ENCODE measurements around the gene HECA. TPM values are rescaled to one million over a fixed set of nuclear protein-coding genes. Genes with fewer than 3 reads are reported as not detected.

Gene HECA
- total and polyA plus RNA-seq, 11 donors = 16.5 to 67.0 (median 47.9) TPM

GRCh38 chr6:139143111-139143510 is 8.2 kb downstream of the HECA start:
- Histone ChIP-seq H3K27ac (no peak overlapping the region), H3K4me3 (no peak overlapping the region), H3K27me3 (no peaks in the 10 kb centered on the region), H3K4me1 (peaks cover 7 to 82% (median 64%) of the 10 kb centered on the region in 12 donors), H3K36me3 (no peaks in the 10 kb centered on the region), H3K9me3 (peaks cover 0 to 4% (median 0%) of the 10 kb centered on the region in 12 donors)
- intact Hi-C loops (cut with DNase I) = no loop called here
- no peak for ATAC-seq
- WGBS, 4 donors = 80 to 87% (median 84%) methylated on average over 3 of the region's 3 CpGs
- no peak for DNase-seq
- TF ChIP-seq, protein P1, sequence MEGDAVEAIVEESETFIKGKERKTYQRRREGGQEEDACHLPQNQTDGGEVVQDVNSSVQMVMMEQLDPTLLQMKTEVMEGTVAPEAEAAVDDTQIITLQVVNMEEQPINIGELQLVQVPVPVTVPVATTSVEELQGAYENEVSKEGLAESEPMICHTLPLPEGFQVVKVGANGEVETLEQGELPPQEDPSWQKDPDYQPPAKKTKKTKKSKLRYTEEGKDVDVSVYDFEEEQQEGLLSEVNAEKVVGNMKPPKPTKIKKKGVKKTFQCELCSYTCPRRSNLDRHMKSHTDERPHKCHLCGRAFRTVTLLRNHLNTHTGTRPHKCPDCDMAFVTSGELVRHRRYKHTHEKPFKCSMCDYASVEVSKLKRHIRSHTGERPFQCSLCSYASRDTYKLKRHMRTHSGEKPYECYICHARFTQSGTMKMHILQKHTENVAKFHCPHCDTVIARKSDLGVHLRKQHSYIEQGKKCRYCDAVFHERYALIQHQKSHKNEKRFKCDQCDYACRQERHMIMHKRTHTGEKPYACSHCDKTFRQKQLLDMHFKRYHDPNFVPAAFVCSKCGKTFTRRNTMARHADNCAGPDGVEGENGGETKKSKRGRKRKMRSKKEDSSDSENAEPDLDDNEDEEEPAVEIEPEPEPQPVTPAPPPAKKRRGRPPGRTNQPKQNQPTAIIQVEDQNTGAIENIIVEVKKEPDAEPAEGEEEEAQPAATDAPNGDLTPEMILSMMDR (IDR thresholded peaks at IDR 0.05) = no peak
- no peak for TF ChIP-seq POLR2A (IDR thresholded peaks at IDR 0.05)

GRCh38 chr6:139144490-139145085 is 9.7 kb downstream of the HECA start:
- Histone ChIP-seq H3K27me3 (no peaks in the 10 kb centered on the region), H3K4me3 (no peak overlapping the region), H3K27ac (peak overlapping the region in 1 of 12 donors; percentile 48), H3K4me1 (peaks cover 12 to 82% (median 64%) of the 10 kb centered on the region in 12 donors), H3K9me3 (peaks cover 0 to 4% (median 0%) of the 10 kb centered on the region in 12 donors), H3K36me3 (no peaks in the 10 kb centered on the region)
- no peak for TF ChIP-seq POLR2A (IDR thresholded peaks at IDR 0.05)
- DNase-seq (no peak), ATAC-seq (no peak)
- intact Hi-C loops (cut with DNase I) = no loop called here
- WGBS, 4 donors = 81 to 87% (median 85%) methylated on average over 4 of the region's 4 CpGs

- ATAC-seq (no peak), DNase-seq (no peak)
- Histone ChIP-seq H3K9me3 (peaks cover 0 to 4% (median 0%) of the 10 kb centered on the region in 12 donors), H3K4me1 (peaks cover 16 to 84% (median 64%) of the 10 kb centered on the region in 12 donors), H3K4me3 (no peak overlapping the region), H3K36me3 (no peaks in the 10 kb centered on the region), H3K27me3 (no peaks in the 10 kb centered on the region), H3K27ac (peak overlapping the region in 1 of 12 donors; percentile 48)
- TF ChIP-seq, protein P1 (IDR thresholded peaks at IDR 0.05) = no peak
- no peak for TF ChIP-seq POLR2A (IDR thresholded peaks at IDR 0.05)
- 81 to 90% (median 85%) methylated on average over 3 of the region's 3 CpGs for WGBS, 4 donors
- intact Hi-C loops (cut with DNase I) = no loop called here
Measured at GRCh38 chr6:139145661-139146060, 10.8 kb downstream of the HECA start.

- ATAC-seq (peak in 2 of 4 donors; percentile 48 to 79), DNase-seq (no peak)
- Histone ChIP-seq H3K27me3 (no peaks in the 10 kb centered on the region), H3K27ac (peak overlapping the region in 1 of 12 donors; percentile 28), H3K9me3 (peaks cover 0 to 2% (median 0%) of the 10 kb centered on the region in 12 donors), H3K4me3 (peak overlapping the region in 1 of 12 donors; percentile 4), H3K36me3 (no peaks in the 10 kb centered on the region), H3K4me1 (peaks cover 16 to 90% (median 69%) of the 10 kb centered on the region in 12 donors)
- intact Hi-C loops (cut with DNase I) = no loop called here
- no peak for TF ChIP-seq POLR2A (IDR thresholded peaks at IDR 0.05)
- TF ChIP-seq, protein P1 (IDR thresholded peaks at IDR 0.05) = no peak
- WGBS, 4 donors = 63 to 77% (median 72%) methylated on average over 5 of the region's 5 CpGs
Measured at GRCh38 chr6:139146317-139146726, 11.4 kb downstream of the HECA start.
